Endothelial cell of umbilical vein (primary cell): Measurements from ENCODE around the gene IFT74. TPM values are rescaled to one million over a fixed set of nuclear protein-coding genes. Genes with fewer than 3 reads are reported as not detected.
A peak's percentile ranks its signal among the peaks of the same experiment; 100 is the strongest.

Experiments used
- BruUV-seq: library from RNA; stranded (reverse); fragments of 400-500 nt; replicated peaks from 2 replicates; lab custom pipeline; 2021; lab: Mats Ljungman, UMichigan
- CTCF ChIA-PET: fragments of 300-600, 350-600 bp; sonication (Branson Sonifier 250); formaldehyde crosslinking; loops from one replicate; lab custom pipeline; 2021; ENCODE audit warnings: antibody characterized with exemption, inconsistent platforms; lab: Charles Lee
- POLR2A ChIA-PET: fragments of 300-600, 350-600 bp; sonication (Branson Sonifier 250); formaldehyde crosslinking; loops from one replicate; lab custom pipeline; 2021; ENCODE audit warnings: antibody characterized with exemption, inconsistent platforms; lab: Charles Lee
- DNase-seq: peaks from one replicate; pipeline ENCODE4 v3.0.0-alpha.2; 2011; ENCODE audit warnings: low read depth, low spot score
- FAIRE-seq: peaks from 2 replicates; lab custom pipeline; 2011; peaks lifted over from hg19 to GRCh38; lab: Jason Lieb, UNC
- H2AFZ ChIP-seq: 2 replicates; pipeline ENCODE4 v1.6.0; 2012; ENCODE audit warnings: low read depth, low read length, control low read depth, inconsistent platforms
- H3K27ac ChIP-seq: 2 replicates; pipeline ENCODE4 v1.5.1; 2011; ENCODE audit warnings: low read depth, mild to moderate bottlenecking, control low read depth, low read length, moderate library complexity; ENCODE audit not compliant: insufficient read depth
- H3K27me3 ChIP-seq, 2 experiments: 2 replicates each; pipeline versions ENCODE4 v1.6.0 to v1.6.1; 2011; ENCODE audit warnings: low read length in 2 of 2, mixed read lengths in 1 of 2; ENCODE audit not compliant: control insufficient read depth in 2 of 2, insufficient read depth in 2 of 2
- H3K36me3 ChIP-seq, 2 experiments: 2 replicates in 1 of 2; 3 replicates in 1 of 2; pipeline ENCODE4 v1.5.1; 2011; ENCODE audit warnings: low read length in 2 of 2, mild to moderate bottlenecking in 1 of 2, moderate library complexity in 1 of 2; ENCODE audit not compliant: control insufficient read depth in 2 of 2, insufficient read depth in 2 of 2; ENCODE audit errors: extremely low read depth in 1 of 2
- H3K4me1 ChIP-seq: 3 replicates; pipeline ENCODE4 v1.5.1; 2011; ENCODE audit warnings: mild to moderate bottlenecking, low read length; ENCODE audit not compliant: control insufficient read depth, insufficient read depth; ENCODE audit errors: extremely low read depth
- H3K4me2 ChIP-seq: 2 replicates; pipeline ENCODE4 v1.6.1; 2011; ENCODE audit warnings: low read length, control low read depth, mixed read lengths; ENCODE audit not compliant: insufficient read depth
- H3K4me3 ChIP-seq, 3 experiments: fragments of 200-600 bp in 1 of 3; sonication (generic), shearing (Covaris generic) in 1 of 3; replicated peaks in 1 of 3; 2 replicates each; pipeline ENCODE4 v1.5.1; 2011 to 2016; ENCODE audit warnings: control low read depth in 3 of 3, low read length in 3 of 3, mild to moderate bottlenecking in 2 of 3, inconsistent platforms in 1 of 3, low read depth in 1 of 3, moderate library complexity in 1 of 3; ENCODE audit not compliant: insufficient read depth in 1 of 3
- H3K79me2 ChIP-seq: 2 replicates; pipeline ENCODE4 v1.6.0; 2012; ENCODE audit warnings: low read length, inconsistent platforms; ENCODE audit not compliant: control insufficient read depth, insufficient read depth
- H3K9ac ChIP-seq: replicated peaks from 2 replicates; pipeline ENCODE3; 2011; ENCODE audit warnings: low read length, control low read depth; ENCODE audit not compliant: insufficient read depth; ENCODE audit errors: extremely low read depth
- H3K9me1 ChIP-seq: replicated peaks from 3 replicates; pipeline ENCODE4 v1.6.0; 2011; ENCODE audit warnings: mild to moderate bottlenecking, low read length; ENCODE audit not compliant: control insufficient read depth, insufficient read depth; ENCODE audit errors: extremely low read depth
- H3K9me3 ChIP-seq: replicated peaks from 2 replicates; pipeline ENCODE4 v1.5.1; 2012; ENCODE audit warnings: low read length, inconsistent platforms; ENCODE audit not compliant: control insufficient read depth, insufficient read depth
- H4K20me1 ChIP-seq: replicated peaks from 2 replicates; pipeline ENCODE3; 2011; ENCODE audit warnings: mild to moderate bottlenecking, low read length; ENCODE audit not compliant: control insufficient read depth, insufficient read depth; ENCODE audit errors: extremely low read depth
- CTCF ChIP-seq, 2 donors: IDR thresholded peaks; 1 replicate in 1 of 2; 2 replicates in 1 of 2; pipeline ENCODE4 v1.5.1; 2011; ENCODE audit warnings: low read length in 2 of 2, mild to moderate bottlenecking in 2 of 2, moderate library complexity in 2 of 2, control low read depth in 1 of 2, inconsistent platforms in 1 of 2, low read depth in 1 of 2; ENCODE audit not compliant: insufficient read depth in 1 of 2; ENCODE audit errors: extremely low read depth in 1 of 2
- EZH2 ChIP-seq: IDR thresholded peaks from 2 replicates; pipeline ENCODE4 v1.6.1; 2012; ENCODE audit warnings: borderline replicate concordance, low read depth, mild to moderate bottlenecking, moderate library complexity, low read length, inconsistent platforms; ENCODE audit not compliant: severe bottlenecking
- FOS ChIP-seq: IDR thresholded peaks from 2 replicates; pipeline ENCODE4 v1.6.1; 2011; ENCODE audit warnings: mild to moderate bottlenecking, low read length, moderate library complexity, borderline replicate concordance; ENCODE audit not compliant: insufficient read depth
- GATA2 ChIP-seq: IDR thresholded peaks from 2 replicates; pipeline ENCODE4 v1.7.0; 2011; ENCODE audit warnings: low read depth, mild to moderate bottlenecking, moderate library complexity, mixed read lengths, low read length; ENCODE audit not compliant: insufficient read length, insufficient read depth
- JUN ChIP-seq: IDR thresholded peaks from 2 replicates; pipeline ENCODE4 v1.6.1; 2011; ENCODE audit warnings: borderline replicate concordance, low read depth; ENCODE audit not compliant: insufficient read length, insufficient read depth
- MAX ChIP-seq: IDR thresholded peaks from 2 replicates; pipeline ENCODE4 v1.6.1; 2011; ENCODE audit not compliant: insufficient read depth, insufficient read length
- MYC ChIP-seq: IDR thresholded peaks from one replicate; pipeline ENCODE4 v1.6.1; 2011; ENCODE audit warnings: mild to moderate bottlenecking, low read depth, low read length
- POLR2A ChIP-seq: IDR thresholded peaks from 2 replicates; pipeline ENCODE4 v1.6.1; 2012; ENCODE audit warnings: low read depth, mild to moderate bottlenecking, control low read depth, low read length
- POLR2AphosphoS5 ChIP-seq: IDR thresholded peaks from 2 replicates; pipeline ENCODE4 v1.6.1; 2012; ENCODE audit warnings: low read depth, mild to moderate bottlenecking, control low read depth, low read length, moderate library complexity; ENCODE audit not compliant: insufficient read depth
- dilution Hi-C: fragments of 300-500 bp; cut with MboI; formaldehyde crosslinking; loops from one replicate; pipeline ENCODE4 v1.15.0; 2019; ENCODE audit warnings: low sequenced_read_pairs; ENCODE audit not compliant: extremely low pct_ligation_motif_present
- intact Hi-C: fragments of 100-400 bp; cut with micrococcal nuclease; formaldehyde crosslinking; loops from one replicate; pipeline ENCODE4 v1.10.0; 2022
- polyA plus RNA-seq, 4 experiments: library from polyadenylated mRNA; depleted of rRNA in 3 of 4; stranded (reverse) in 3 of 4; unstranded in 1 of 4; fragments of >200 nt; gene quantifications; 2 replicates each; pipeline versions ENCODE4 v1.2.1 to v1.2.3, GENCODE V29; 2011 to 2012; ENCODE audit warnings: missing spikeins in 1 of 4
- total RNA-seq: library from RNA; stranded (reverse); gene quantifications from 2 replicates; pipeline ENCODE4 v1.2.3, GENCODE V29; 2021

The IFT74 gene
- total and polyA plus RNA-seq, 2 donors (not counting 3 experiments of a cell fraction or from before 2014, with no cell fraction given): 3.4 to 10.8 TPM

DNA sequence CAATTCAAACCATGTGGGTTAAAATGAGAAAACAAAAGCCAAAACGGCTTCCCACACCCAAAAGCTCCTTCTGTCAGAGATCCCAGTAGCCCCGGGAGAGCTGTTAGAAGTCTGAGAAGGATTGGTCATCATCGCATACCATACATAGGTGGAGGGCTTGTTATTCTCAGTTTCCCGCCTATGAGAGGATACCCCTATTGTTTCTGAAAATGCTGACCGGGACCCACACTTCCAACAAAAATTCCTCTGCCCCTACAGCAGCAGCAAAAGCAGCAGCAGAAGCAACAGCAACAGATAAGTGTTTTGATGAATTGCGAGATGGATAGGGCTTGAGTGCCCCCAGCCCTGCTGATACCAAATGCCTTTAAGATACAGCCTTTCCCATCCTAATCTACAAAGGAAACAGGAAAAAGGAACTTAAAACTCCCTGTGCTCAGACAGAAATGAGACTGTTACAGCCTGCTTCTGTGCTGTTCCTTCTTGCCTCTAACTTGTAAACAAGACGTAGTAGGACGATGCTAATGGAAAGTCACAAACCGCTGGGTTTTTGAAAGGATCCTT, 152.8 kb downstream of the IFT74 start, which contains the start of gene TEK:
Gene TEK (plus strand): TSS at position 245 of the 561 bp plus-strand sequence. CDS start 366 bp downstream, outside the sequence.
- intact Hi-C loops (loop anchor here (1.0 to 2.0 kb wide), 3 partner anchors 44 to 76 kb away; no protein-coding TSS in a partner anchor), dilution Hi-C loops (no loop called here)
- ChIA-PET CTCF (interaction anchor here (0.7 to 1.1 kb wide), 3 partner anchors 15 to 46 kb away, joined by 3 to 4 read pairs (median 3); no protein-coding TSS in a partner anchor), POLR2A (interaction anchor here (0.7 kb wide), 1 partner anchor 9 kb away, joined by 3 read pairs; no protein-coding TSS in a partner anchor)
- Histone ChIP-seq H3K9me3 (no peaks in the 10 kb centered on the region), H3K27ac (peak within 1 kb of the TSS; percentile 80), H2AFZ (peak within 1 kb of the TSS; percentile 97), H3K79me2 (peaks cover 37% of the 10 kb centered on the region), H3K9me1 (no peaks in the 10 kb centered on the region), H3K4me3 (peak within 1 kb of the TSS; percentile 44 to 99 (median 96)), H3K4me1 (peaks cover 17% of the 10 kb centered on the region), H3K4me2 (peak within 1 kb of the TSS; percentile 99), H3K9ac (peak within 1 kb of the TSS; percentile 94), H3K27me3 (no peaks in the 10 kb centered on the region), H4K20me1 (no peaks in the 10 kb centered on the region), H3K36me3 (no peaks in the 10 kb centered on the region)
- peak; percentile 85 for DNase-seq
- FAIRE-seq: peak; percentile 86
- TF ChIP-seq EZH2 (no peak), GATA2 (peak; percentile 46), POLR2A (peak; percentile 82)
- no TSS peak for BruUV-seq

DNA sequence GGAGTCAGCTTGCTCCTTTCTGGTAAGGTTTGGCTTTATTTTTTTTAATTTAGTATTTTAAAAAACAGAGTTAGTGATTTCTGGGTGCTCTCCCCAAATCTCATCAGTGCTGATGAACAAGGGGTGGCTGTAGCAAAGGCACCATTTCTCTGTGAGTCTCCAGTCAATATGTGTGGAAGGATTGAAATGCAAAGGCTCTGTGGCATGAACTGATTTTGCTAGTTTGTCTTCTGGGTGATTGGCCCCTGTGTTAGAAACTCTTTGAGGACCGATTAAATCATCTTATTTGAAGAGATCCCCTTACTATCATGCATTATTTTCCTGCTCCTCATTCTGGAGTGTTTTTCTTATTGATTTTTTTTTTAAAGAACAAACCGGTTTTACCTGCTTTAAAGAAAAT, 153.4 kb downstream of the IFT74 start:
- ChIA-PET CTCF (interaction anchor here (1.1 to 2.5 kb wide), 4 partner anchors 15 to 139 kb away, joined by 3 to 8 read pairs (median 5); no protein-coding TSS in a partner anchor), POLR2A (interaction anchor here (0.7 kb wide), 1 partner anchor 9 kb away, joined by 3 read pairs; no protein-coding TSS in a partner anchor)
- no peaks in the 10 kb centered on the region for H3K9me1 ChIP-seq
- no peaks in the 10 kb centered on the region for H3K27me3 ChIP-seq
- DNase-seq (no peak), FAIRE-seq (no peak)
- H3K9me3 ChIP-seq: no peaks in the 10 kb centered on the region
- TF ChIP-seq MAX (no peak), POLR2A (no peak), EZH2 (no peak), JUN (no peak), GATA2 (no peak), FOS (no peak), CTCF (IDR thresholded peaks at IDR 0.05; ENCODE audit: extremely low read depth in 1 of 2, insufficient read depth in 1 of 2, low read depth in 1 of 2, low read length in 2 of 2) (no peak), MYC (no peak), POLR2AphosphoS5 (no peak)
- peak overlapping the region; percentile 44 to 99 (median 96) for H3K4me3 ChIP-seq
- H3K79me2 ChIP-seq: peaks cover 37% of the 10 kb centered on the region
- H2AFZ ChIP-seq: peak overlapping the region; percentile 97
- no peaks in the 10 kb centered on the region for H4K20me1 ChIP-seq
- dilution Hi-C loops (no loop called here), intact Hi-C loops (loop anchor here (1.0 to 2.0 kb wide), 5 partner anchors 45 to 167 kb away; no protein-coding TSS in a partner anchor)
- H3K4me1 ChIP-seq: peaks cover 17% of the 10 kb centered on the region
- TSS peak; percentile 56 for BruUV-seq
- no peaks in the 10 kb centered on the region for H3K36me3 ChIP-seq
- peak overlapping the region; percentile 94 for H3K9ac ChIP-seq
- peak overlapping the region; percentile 80 for H3K27ac ChIP-seq
- H3K4me2 ChIP-seq: peak overlapping the region; percentile 99
